ENCODE results near the gene BCL6. TPM values are rescaled to one million over a fixed set of nuclear protein-coding genes. Genes with fewer than 3 reads are reported as not detected.

Gene BCL6
- total RNA-seq, 4 donors from 2014 or later, result 223 to 363 (median 292) TPM

- Histone ChIP-seq H3K36me3 (no peaks in the 10 kb centered on the region), H3K4me3 (no peak overlapping the region), H3K4me1 (peaks cover 36 to 60% of the 10 kb centered on the region in 2 donors), H3K9me3 (no peaks in the 10 kb centered on the region), H3K27me3 (no peaks in the 10 kb centered on the region), H3K27ac (peak overlapping the region; percentile 76 to 90 (median 80))
- intact Hi-C loops (cut with DNase I; ENCODE audit: low total_unique reads) (loop anchor here (10.0 kb wide), 1 partner anchor 785 kb away; no protein-coding TSS in a partner anchor), in situ Hi-C loops (cut with MboI; ENCODE audit: low sequenced_read_pairs in 4 of 4) (loop anchor here in 3 of 4 donors (25.0 kb wide), 2 partner anchors 1437 to 1763 kb away; partner anchors contain the start of gene TRA2B (in 1 of the 3))
- ATAC-seq, result peak; percentile 52 to 73
- DNase-seq, result peak; percentile 17 to 78
- TF ChIP-seq CTCF (IDR thresholded peaks at IDR 0.05 in 4 of 5, conservative IDR thresholded peaks at IDR 0.05 in 1 of 5) (no peak), POLR2A (IDR thresholded peaks at IDR 0.05) (peak in 1 of 2 donors; percentile 44)
Measured at GRCh38 chr3:187700249-187700648, 45.0 kb downstream of the BCL6 start.

- no peak for TF ChIP-seq CTCF (IDR thresholded peaks at IDR 0.05 in 4 of 5, conservative IDR thresholded peaks at IDR 0.05 in 1 of 5)
- TF ChIP-seq POLR2A (IDR thresholded peaks at IDR 0.05), result no peak
- intact Hi-C loops (cut with DNase I; ENCODE audit: low total_unique reads) (no loop called here), in situ Hi-C loops (cut with MboI; ENCODE audit: low sequenced_read_pairs in 4 of 4) (no loop called here)
- Histone ChIP-seq H3K4me3 (no peak overlapping the region), H3K36me3 (no peaks in the 10 kb centered on the region), H3K27ac (no peak overlapping the region), H3K27me3 (no peaks in the 10 kb centered on the region), H3K4me1 (peaks cover 32 to 48% of the 10 kb centered on the region in 2 donors), H3K9me3 (no peaks in the 10 kb centered on the region)
- ATAC-seq, result no peak
- no peak for DNase-seq
Measured at GRCh38 chr3:187698499-187699399, 46.5 kb downstream of the BCL6 start.

GRCh38 chr3:187696021-187696420 is 49.2 kb downstream of the BCL6 start:
- TF ChIP-seq POLR2A (IDR thresholded peaks at IDR 0.05) (no peak), CTCF (IDR thresholded peaks at IDR 0.05 in 4 of 5, conservative IDR thresholded peaks at IDR 0.05 in 1 of 5) (no peak)
- ATAC-seq (no peak), DNase-seq (no peak)
- intact Hi-C loops (cut with DNase I; ENCODE audit: low total_unique reads), result no loop called here
- Histone ChIP-seq H3K9me3 (no peaks in the 10 kb centered on the region), H3K4me3 (no peak overlapping the region), H3K27ac (peak overlapping the region in 3 of 4 donors; percentile 33 to 62 (median 47)), H3K36me3 (no peaks in the 10 kb centered on the region), H3K4me1 (peaks cover 20 to 25% of the 10 kb centered on the region in 2 donors), H3K27me3 (no peaks in the 10 kb centered on the region)
- in situ Hi-C loops (cut with MboI; ENCODE audit: low sequenced_read_pairs in 4 of 4), result no loop called here

- H3K27me3 ChIP-seq, result no peaks in the 10 kb centered on the region
- H3K27ac ChIP-seq, result peak overlapping the region in 3 of 4 donors; percentile 7 to 62 (median 47)
- H3K9me3 ChIP-seq, result no peaks in the 10 kb centered on the region
- in situ Hi-C loops (cut with MboI; ENCODE audit: low sequenced_read_pairs in 4 of 4), result no loop called here
- TF ChIP-seq CTCF (IDR thresholded peaks at IDR 0.05 in 4 of 5, conservative IDR thresholded peaks at IDR 0.05 in 1 of 5), result no peak
- TF ChIP-seq POLR2A (IDR thresholded peaks at IDR 0.05), result no peak
- H3K4me3 ChIP-seq, result no peak overlapping the region
- no peak for ATAC-seq
- no peaks in the 10 kb centered on the region for H3K36me3 ChIP-seq
- peaks cover 14 to 19% of the 10 kb centered on the region in 2 donors for H3K4me1 ChIP-seq
- no peak for DNase-seq
- intact Hi-C loops (cut with DNase I; ENCODE audit: low total_unique reads), result no loop called here
Measured at GRCh38 chr3:187695449-187695848, 49.8 kb downstream of the BCL6 start.
